ENCODE results near the gene ATG9B. TPM values are rescaled to one million over a fixed set of nuclear protein-coding genes. Genes with fewer than 3 reads are reported as not detected.
A peak's percentile ranks its signal among the peaks of the same experiment; 100 is the strongest.
"Not testable (repeated sequence)": the region's sequence is repeated elsewhere in the genome, so short reads cannot be mapped to it uniquely, and the experiment has no call there.

The ATG9B gene
- total and polyA plus RNA-seq, 4 donors = 2.3 to 21.3 (median 12.1) TPM

GRCh38 chr7:151051108-151051507 is 26.8 kb upstream of the ATG9B start:
- DNase-seq (ENCODE audit: low read depth in 4 of 6, low spot score in 6 of 6) = peak in 4 of 6 donors; percentile 17 to 79 (median 47)
- H3K27ac ChIP-seq (ENCODE audit: low read depth, low read length) = no peak overlapping the region
- WGBS (ENCODE audit: insufficient coverage) = 1% methylated on average over 48 of the region's 50 CpGs
- H3K4me3 ChIP-seq (ENCODE audit: low read depth, low read length) = no peak overlapping the region
- H3K27me3 ChIP-seq (ENCODE audit: control insufficient read depth, insufficient read depth, low read length) = no peaks in the 10 kb centered on the region
- H3K4me1 ChIP-seq (ENCODE audit: control insufficient read depth, insufficient read depth, low read length) = peaks cover 49% of the 10 kb centered on the region
- peaks cover 56% of the 10 kb centered on the region for H3K36me3 ChIP-seq (ENCODE audit: control insufficient read depth, insufficient read depth, low read length)
- H3K9me3 ChIP-seq (ENCODE audit: control insufficient read depth, insufficient read depth, low read length) = no peaks in the 10 kb centered on the region

GRCh38 chr7:151048911-151049463 is 24.7 kb upstream of the ATG9B start:
- no peak for DNase-seq (ENCODE audit: low read depth in 4 of 6, low spot score in 6 of 6)
- no peak overlapping the region for H3K4me3 ChIP-seq (ENCODE audit: low read depth, low read length)
- peaks cover 61% of the 10 kb centered on the region for H3K36me3 ChIP-seq (ENCODE audit: control insufficient read depth, insufficient read depth, low read length)
- no peaks in the 10 kb centered on the region for H3K9me3 ChIP-seq (ENCODE audit: control insufficient read depth, insufficient read depth, low read length)
- WGBS (ENCODE audit: insufficient coverage) = 90% methylated on average over 38 of the region's 38 CpGs
- H3K27me3 ChIP-seq (ENCODE audit: control insufficient read depth, insufficient read depth, low read length) = no peaks in the 10 kb centered on the region
- no peak overlapping the region for H3K27ac ChIP-seq (ENCODE audit: low read depth, low read length)
- peaks cover 54% of the 10 kb centered on the region for H3K4me1 ChIP-seq (ENCODE audit: control insufficient read depth, insufficient read depth, low read length)

- Histone ChIP-seq H3K27ac (ENCODE audit: low read depth, low read length) (no peak within 1 kb of the TSS), H3K4me3 (ENCODE audit: low read depth, low read length) (no peak within 1 kb of the TSS), H3K27me3 (ENCODE audit: control insufficient read depth, insufficient read depth, low read length) (no peaks in the 10 kb centered on the region), H3K9me3 (ENCODE audit: control insufficient read depth, insufficient read depth, low read length) (no peaks in the 10 kb centered on the region), H3K4me1 (ENCODE audit: control insufficient read depth, insufficient read depth, low read length) (peaks cover 54% of the 10 kb centered on the region), H3K36me3 (ENCODE audit: control insufficient read depth, insufficient read depth, low read length) (peaks cover 61% of the 10 kb centered on the region)
- DNase-seq (ENCODE audit: low read depth in 4 of 6, low spot score in 6 of 6) = peak in 2 of 6 donors; percentile 38 to 53
- WGBS (ENCODE audit: insufficient coverage) = 76% methylated on average over 22 of the region's 22 CpGs
Observed at GRCh38 chr7:151047976-151048815, 23.9 kb upstream of the ATG9B start, which contains the start of gene ASIC3. TSS of gene ASIC3 (plus strand) at chr7:151048531. CDS start at chr7:151048886, 355 bp downstream.

- Histone ChIP-seq H3K27ac (ENCODE audit: low read depth, low read length) (peak overlapping the region; percentile 43), H3K9me3 (ENCODE audit: control insufficient read depth, insufficient read depth, low read length) (no peaks in the 10 kb centered on the region), H3K27me3 (ENCODE audit: control insufficient read depth, insufficient read depth, low read length) (no peaks in the 10 kb centered on the region), H3K4me1 (ENCODE audit: control insufficient read depth, insufficient read depth, low read length) (peaks cover 53% of the 10 kb centered on the region), H3K36me3 (ENCODE audit: control insufficient read depth, insufficient read depth, low read length) (peaks cover 65% of the 10 kb centered on the region), H3K4me3 (ENCODE audit: low read depth, low read length) (no peak overlapping the region)
- peak in 3 of 6 donors; percentile 38 to 78 (median 76) for DNase-seq (ENCODE audit: low read depth in 4 of 6, low spot score in 6 of 6)
- WGBS (ENCODE audit: insufficient coverage) = 14% methylated on average over 9 of the region's 14 CpGs
Observed at GRCh38 chr7:151046603-151047573, 22.6 kb upstream of the ATG9B start.

- WGBS (ENCODE audit: insufficient coverage) = 83% methylated on average over 8 of the region's 9 CpGs
- H3K4me1 ChIP-seq (ENCODE audit: control insufficient read depth, insufficient read depth, low read length) = peaks cover 48% of the 10 kb centered on the region
- no peaks in the 10 kb centered on the region for H3K27me3 ChIP-seq (ENCODE audit: control insufficient read depth, insufficient read depth, low read length)
- no peak overlapping the region for H3K4me3 ChIP-seq (ENCODE audit: low read depth, low read length)
- no peak for DNase-seq (ENCODE audit: low read depth in 4 of 6, low spot score in 6 of 6)
- H3K36me3 ChIP-seq (ENCODE audit: control insufficient read depth, insufficient read depth, low read length) = peaks cover 70% of the 10 kb centered on the region
- H3K9me3 ChIP-seq (ENCODE audit: control insufficient read depth, insufficient read depth, low read length) = no peaks in the 10 kb centered on the region
- H3K27ac ChIP-seq (ENCODE audit: low read depth, low read length) = no peak overlapping the region
Observed at GRCh38 chr7:151045967-151046366, 21.7 kb upstream of the ATG9B start.

GRCh38 chr7:151045262-151045661 is 21.0 kb upstream of the ATG9B start:
- WGBS (ENCODE audit: insufficient coverage) = 68% methylated on average over 7 of the region's 11 CpGs
- H3K9me3 ChIP-seq (ENCODE audit: control insufficient read depth, insufficient read depth, low read length) = no peaks in the 10 kb centered on the region
- DNase-seq (ENCODE audit: low read depth in 4 of 6, low spot score in 6 of 6) = no peak
- H3K36me3 ChIP-seq (ENCODE audit: control insufficient read depth, insufficient read depth, low read length) = peaks cover 77% of the 10 kb centered on the region
- no peak overlapping the region for H3K27ac ChIP-seq (ENCODE audit: low read depth, low read length)
- no peaks in the 10 kb centered on the region for H3K27me3 ChIP-seq (ENCODE audit: control insufficient read depth, insufficient read depth, low read length)
- H3K4me3 ChIP-seq (ENCODE audit: low read depth, low read length) = no peak overlapping the region
- H3K4me1 ChIP-seq (ENCODE audit: control insufficient read depth, insufficient read depth, low read length) = peaks cover 44% of the 10 kb centered on the region

- DNase-seq (ENCODE audit: low read depth in 4 of 6, low spot score in 6 of 6) = no peak
- peaks cover 83% of the 10 kb centered on the region for H3K36me3 ChIP-seq (ENCODE audit: control insufficient read depth, insufficient read depth, low read length)
- WGBS (ENCODE audit: insufficient coverage) = 96% methylated on average over 16 of the region's 20 CpGs
Observed at GRCh38 chr7:151043959-151044358, 19.7 kb upstream of the ATG9B start.

GRCh38 chr7:151043449-151043848 is 19.2 kb upstream of the ATG9B start:
- H3K36me3 ChIP-seq (ENCODE audit: control insufficient read depth, insufficient read depth, low read length) = peaks cover 86% of the 10 kb centered on the region
- H3K27me3 ChIP-seq (ENCODE audit: control insufficient read depth, insufficient read depth, low read length); H3K9me3 ChIP-seq (ENCODE audit: control insufficient read depth, insufficient read depth, low read length); DNase-seq (ENCODE audit: low read depth in 4 of 6, low spot score in 6 of 6); H3K27ac ChIP-seq (ENCODE audit: low read depth, low read length); H3K4me3 ChIP-seq (ENCODE audit: low read depth, low read length): not testable (repeated sequence)
- peaks cover 35% of the 10 kb centered on the region for H3K4me1 ChIP-seq (ENCODE audit: control insufficient read depth, insufficient read depth, low read length)
- WGBS (ENCODE audit: insufficient coverage) = 99% methylated on average over 10 of the region's 10 CpGs

More at GRCh38 chr7:151043959-151044358, 19.7 kb upstream of the ATG9B start:
- Histone ChIP-seq H3K9me3 (ENCODE audit: control insufficient read depth, insufficient read depth, low read length) (no peaks in the 10 kb centered on the region), H3K27ac (ENCODE audit: low read depth, low read length) (no peak overlapping the region), H3K27me3 (ENCODE audit: control insufficient read depth, insufficient read depth, low read length) (no peaks in the 10 kb centered on the region), H3K4me1 (ENCODE audit: control insufficient read depth, insufficient read depth, low read length) (peaks cover 37% of the 10 kb centered on the region), H3K4me3 (ENCODE audit: low read depth, low read length) (no peak overlapping the region)
